Measurements from ENCODE around the gene TSC22D4. TPM values are rescaled to one million over a fixed set of nuclear protein-coding genes. Genes with fewer than 3 reads are reported as not detected.

TSC22D4 gene
- total RNA-seq, 2 donors from 2014 or later: 94.9 to 113 TPM

DNA sequence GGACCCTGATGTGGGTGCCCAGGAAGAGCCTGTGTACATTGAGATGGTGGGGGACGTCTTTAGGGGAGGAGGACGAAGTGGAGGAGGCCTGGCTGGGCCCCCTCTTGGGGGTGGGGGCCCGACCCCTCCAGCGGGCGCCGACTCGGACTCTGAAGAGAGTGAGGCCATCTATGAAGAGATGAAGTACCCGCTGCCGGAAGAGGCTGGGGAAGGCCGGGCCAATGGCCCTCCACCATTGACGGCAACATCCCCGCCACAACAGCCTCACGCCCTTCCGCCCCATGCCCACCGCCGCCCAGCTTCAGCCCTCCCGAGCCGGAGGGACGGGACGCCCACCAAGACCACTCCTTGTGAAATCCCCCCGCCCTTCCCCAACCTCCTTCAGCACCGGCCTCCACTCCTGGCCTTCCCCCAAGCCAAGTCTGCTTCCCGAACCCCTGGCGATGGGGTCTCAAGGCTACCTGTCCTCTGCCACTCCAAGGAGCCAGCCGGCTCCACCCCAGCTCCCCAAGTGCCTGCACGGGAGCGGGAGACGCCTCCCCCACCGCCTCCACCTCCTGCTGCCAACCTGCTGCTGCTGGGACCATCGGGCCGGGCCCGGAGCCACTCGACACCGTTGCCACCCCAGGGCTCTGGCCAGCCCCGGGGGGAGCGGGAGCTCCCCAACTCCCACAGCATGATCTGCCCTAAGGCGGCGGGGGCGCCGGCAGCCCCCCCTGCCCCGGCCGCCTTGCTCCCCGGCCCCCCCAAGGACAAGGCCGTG, 9.5 kb upstream of the TSC22D4 start:
- no peaks in the 10 kb centered on the region for H3K36me3 Mint-ChIP-seq (ENCODE audit: insufficient read depth in 2 of 2)

DNA sequence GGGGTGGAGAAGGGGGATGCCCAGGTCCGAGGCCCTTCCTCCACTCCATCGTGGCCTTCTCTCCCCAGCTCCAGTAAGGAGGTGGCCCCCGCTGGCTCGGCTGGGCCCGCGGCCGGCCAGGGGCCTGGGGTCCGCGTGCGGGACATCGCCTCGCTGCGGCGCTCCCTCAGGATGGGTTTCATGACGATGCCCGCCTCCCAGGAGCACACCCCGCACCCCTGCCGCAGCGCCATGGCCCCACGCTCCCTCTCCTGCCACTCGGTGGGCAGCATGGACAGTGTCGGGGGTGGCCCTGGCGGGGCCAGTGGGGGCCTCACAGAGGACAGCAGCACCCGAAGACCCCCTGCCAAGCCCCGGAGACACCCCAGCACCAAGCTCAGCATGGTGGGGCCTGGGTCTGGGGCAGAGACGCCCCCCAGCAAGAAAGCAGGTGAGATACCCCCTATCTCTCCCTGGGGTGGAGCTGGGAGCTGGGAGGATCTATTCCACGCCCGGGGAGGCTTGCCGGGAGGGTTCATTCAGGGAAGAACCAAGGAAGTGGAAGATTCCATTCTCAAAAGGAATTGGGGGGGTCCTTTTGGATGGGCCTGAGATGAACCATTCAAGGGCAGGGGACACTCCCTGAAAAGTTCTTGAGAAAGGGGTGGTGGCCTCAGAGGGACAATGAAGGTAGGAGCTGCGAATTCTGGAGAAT, 7.9 kb upstream of the TSC22D4 start:
- no peak overlapping the region for H3K4me3 Mint-ChIP-seq
- H3K4me1 Mint-ChIP-seq (ENCODE audit: low read depth): peaks cover 7% of the 10 kb centered on the region
- ATAC-seq (replicated peaks in 1 of 2) (no peak), DNase-seq (no peak)
- H3K27me3 Mint-ChIP-seq (ENCODE audit: low read depth): no peaks in the 10 kb centered on the region
- no peaks in the 10 kb centered on the region for H3K36me3 Mint-ChIP-seq (ENCODE audit: insufficient read depth in 2 of 2)
- no peaks in the 10 kb centered on the region for H3K9me3 Mint-ChIP-seq
- no peak overlapping the region for H3K27ac Mint-ChIP-seq

More for the DNA sequence above, 9.5 kb upstream of the TSC22D4 start:
- Mint-ChIP-seq H3K4me3 (no peak overlapping the region), H3K4me1 (ENCODE audit: low read depth) (peaks cover 5% of the 10 kb centered on the region), H3K27me3 (ENCODE audit: low read depth) (no peaks in the 10 kb centered on the region), H3K27ac (no peak overlapping the region), H3K9me3 (no peaks in the 10 kb centered on the region)
- no peak for ATAC-seq (replicated peaks in 1 of 2)
- DNase-seq: no peak

DNA sequence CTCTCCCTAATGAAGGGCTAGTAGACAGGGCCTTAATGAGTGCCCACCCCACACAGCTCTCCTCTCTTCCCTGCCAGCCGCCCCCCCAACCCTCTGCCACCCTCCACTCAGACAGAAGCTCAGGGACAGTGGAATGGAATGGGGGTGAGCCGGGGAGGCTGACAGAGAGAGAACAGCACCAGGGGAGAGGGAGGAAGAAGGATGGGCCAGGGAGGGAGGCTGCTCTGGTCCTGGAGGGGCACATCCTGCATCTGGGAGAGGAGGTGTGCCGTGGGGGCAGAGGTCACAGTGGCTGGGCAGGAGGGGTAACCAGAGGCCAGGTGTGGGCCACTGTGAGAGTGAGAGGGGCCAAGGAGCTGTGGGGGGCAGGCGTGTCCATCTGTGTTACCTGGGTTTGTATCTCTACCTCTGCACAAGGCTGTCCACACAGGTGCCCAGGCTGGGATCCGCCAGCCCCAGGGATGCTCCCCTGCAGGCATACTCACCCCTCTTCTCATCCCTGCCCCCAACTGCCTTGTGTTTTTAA, 7.2 kb upstream of the TSC22D4 start:
- H3K27ac Mint-ChIP-seq: no peak overlapping the region
- ATAC-seq (replicated peaks in 1 of 2): no peak
- no peaks in the 10 kb centered on the region for H3K9me3 Mint-ChIP-seq
- DNase-seq: no peak
- H3K27me3 Mint-ChIP-seq (ENCODE audit: low read depth): no peaks in the 10 kb centered on the region
- H3K36me3 Mint-ChIP-seq (ENCODE audit: insufficient read depth in 2 of 2): no peaks in the 10 kb centered on the region
- H3K4me3 Mint-ChIP-seq: no peak overlapping the region
- H3K4me1 Mint-ChIP-seq (ENCODE audit: low read depth): peaks cover 7% of the 10 kb centered on the region

DNA sequence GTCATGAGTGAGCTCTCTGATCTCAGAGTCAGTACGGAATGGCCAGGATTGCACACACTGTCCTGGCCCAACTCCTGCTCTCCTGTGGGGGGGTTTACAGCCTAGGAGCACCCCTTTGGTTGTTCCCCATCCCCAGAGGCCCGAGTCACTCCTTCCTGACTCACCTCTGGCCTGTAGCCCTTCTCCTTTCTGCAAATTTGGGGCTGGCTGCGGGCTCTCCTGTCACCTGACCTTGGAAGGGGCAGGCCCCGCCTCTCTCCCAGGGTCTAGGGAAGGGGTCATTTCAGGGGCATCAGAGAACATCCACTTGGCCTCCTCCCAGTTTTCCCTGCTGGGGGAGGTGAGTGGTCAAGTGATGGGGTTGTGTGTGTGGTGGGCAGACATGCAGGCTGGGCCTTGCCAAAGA, 6.5 kb upstream of the TSC22D4 start:
- Mint-ChIP-seq H3K36me3 (ENCODE audit: insufficient read depth in 2 of 2) (no peaks in the 10 kb centered on the region), H3K9me3 (no peaks in the 10 kb centered on the region), H3K27ac (no peak overlapping the region), H3K27me3 (ENCODE audit: low read depth) (no peaks in the 10 kb centered on the region), H3K4me1 (ENCODE audit: low read depth) (peaks cover 7% of the 10 kb centered on the region), H3K4me3 (no peak overlapping the region)
- no peak for DNase-seq
- ATAC-seq (replicated peaks in 1 of 2): no peak

DNA sequence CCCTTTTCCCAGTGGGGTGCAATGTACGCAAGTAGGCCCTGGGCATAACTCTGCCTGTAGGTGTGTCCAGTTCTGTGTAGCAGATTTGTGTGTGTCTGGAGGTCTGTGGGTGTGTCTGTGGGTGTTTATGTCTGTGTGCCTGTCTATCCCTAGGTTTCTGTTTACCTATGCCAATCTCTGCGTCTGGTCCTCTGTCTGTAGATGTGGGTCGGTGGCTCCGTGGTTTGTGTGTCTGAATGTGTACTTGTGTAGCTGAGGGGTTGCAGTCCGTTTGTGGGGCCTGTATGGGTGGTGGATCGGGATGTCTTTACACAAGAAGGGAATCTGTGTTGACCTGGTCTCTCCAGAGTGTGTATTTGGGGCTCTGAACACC, 5.6 kb upstream of the TSC22D4 start:
- Mint-ChIP-seq H3K27me3 (ENCODE audit: low read depth) (no peaks in the 10 kb centered on the region), H3K9me3 (no peaks in the 10 kb centered on the region), H3K36me3 (ENCODE audit: insufficient read depth in 2 of 2) (no peaks in the 10 kb centered on the region), H3K4me1 (ENCODE audit: low read depth) (peaks cover 9% of the 10 kb centered on the region), H3K27ac (no peak overlapping the region), H3K4me3 (peak overlapping the region in 1 of 2 donors; percentile 7)
- ATAC-seq (replicated peaks in 1 of 2) (no peak), DNase-seq (no peak)

DNA sequence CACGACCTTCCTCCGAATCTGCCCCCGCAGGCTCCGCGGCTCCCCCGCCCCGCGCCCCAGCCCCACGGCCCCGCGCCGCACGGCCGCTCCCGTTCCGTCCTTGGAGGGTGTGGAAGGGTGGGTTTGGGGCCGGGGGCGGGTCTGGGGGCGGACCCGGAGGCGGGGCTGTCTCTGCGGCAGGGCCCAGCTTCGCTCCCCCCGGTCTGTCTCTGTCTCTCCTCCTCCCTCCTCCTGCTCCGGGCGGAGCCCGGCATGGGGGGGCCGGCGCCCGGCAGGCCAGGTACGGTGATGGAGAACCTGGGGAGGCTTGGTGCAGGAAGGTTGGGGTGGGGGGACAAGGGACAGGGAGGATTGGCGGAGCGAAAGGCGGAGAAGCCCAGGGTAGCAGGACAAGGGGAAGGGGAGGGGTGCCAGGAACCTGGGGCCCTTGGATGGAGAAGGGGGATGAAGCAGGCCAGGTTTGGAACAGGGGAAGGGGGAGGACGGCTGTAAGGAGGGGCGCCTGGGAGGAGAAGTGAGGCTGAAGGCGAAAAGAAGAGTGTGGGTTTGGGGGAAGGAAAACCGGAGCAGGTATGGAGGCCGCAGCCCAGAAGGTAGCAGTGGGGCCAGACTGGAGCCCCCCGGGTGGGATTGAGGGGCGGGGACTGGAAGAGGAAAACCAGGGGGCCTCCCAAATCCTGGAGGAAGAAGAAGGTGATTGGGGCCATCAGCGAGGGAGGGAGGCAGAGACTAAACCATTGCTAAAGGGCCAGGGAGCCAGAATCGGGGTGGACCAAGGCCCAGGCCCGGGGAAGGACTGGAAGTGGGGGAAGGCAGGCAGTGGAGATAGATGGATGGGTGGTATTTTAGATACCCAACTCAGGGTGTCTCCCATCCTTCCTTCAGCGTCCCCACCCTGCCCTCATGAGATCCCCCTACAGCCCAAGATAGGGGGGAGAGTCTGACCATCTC, 5.0 kb upstream of the TSC22D4 start, which contains the start of gene NYAP1:
TSS of gene NYAP1 (plus strand) at position 206 of the 951 bp plus-strand sequence. CDS start 1,385 bp downstream, outside the sequence.
- Mint-ChIP-seq H3K4me1 (ENCODE audit: low read depth) (peaks cover 13% of the 10 kb centered on the region), H3K27ac (peak within 1 kb of the TSS; percentile 68), H3K4me3 (peak within 1 kb of the TSS; percentile 96 to 97), H3K9me3 (no peaks in the 10 kb centered on the region), H3K27me3 (ENCODE audit: low read depth) (no peaks in the 10 kb centered on the region), H3K36me3 (ENCODE audit: insufficient read depth in 2 of 2) (peaks cover 0 to 2% of the 10 kb centered on the region in 2 donors)
- ATAC-seq (replicated peaks in 1 of 2): peak; percentile 26 to 27
- DNase-seq: peak in 1 of 2 donors; percentile 42

GRCh38 chr7:100483090-100483721, 4.2 kb upstream of the TSC22D4 start:
- H3K27me3 Mint-ChIP-seq (ENCODE audit: low read depth): no peaks in the 10 kb centered on the region
- peak overlapping the region; percentile 96 to 97 for H3K4me3 Mint-ChIP-seq
- H3K4me1 Mint-ChIP-seq (ENCODE audit: low read depth): peaks cover 13% of the 10 kb centered on the region
- no peaks in the 10 kb centered on the region for H3K9me3 Mint-ChIP-seq
- peak overlapping the region; percentile 68 for H3K27ac Mint-ChIP-seq
- peak; percentile 89 to 93 for DNase-seq
- peak; percentile 70 to 72 for ATAC-seq (replicated peaks in 1 of 2)
- H3K36me3 Mint-ChIP-seq (ENCODE audit: insufficient read depth in 2 of 2): peaks cover 0 to 5% of the 10 kb centered on the region in 2 donors

DNA sequence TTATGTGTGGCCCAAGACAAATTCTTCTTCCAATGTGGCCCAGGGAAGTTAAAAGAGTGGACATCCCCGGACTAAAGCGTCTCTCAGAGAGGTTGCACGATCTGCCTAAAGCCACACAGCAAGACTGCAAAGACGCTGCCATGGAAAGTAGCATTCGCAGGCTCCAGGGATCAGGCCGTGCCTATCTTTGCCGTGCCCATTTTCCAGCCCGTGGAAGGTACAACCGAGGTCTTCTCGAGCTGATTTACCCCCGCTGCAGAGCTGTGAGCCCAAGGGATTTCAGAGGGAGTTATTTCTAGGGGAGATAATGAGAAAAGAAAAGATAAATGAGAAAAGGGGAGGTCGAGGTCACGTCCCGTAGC, 3.7 kb upstream of the TSC22D4 start:
- H3K27ac Mint-ChIP-seq: peak overlapping the region; percentile 68
- H3K9me3 Mint-ChIP-seq: no peaks in the 10 kb centered on the region
- H3K4me1 Mint-ChIP-seq (ENCODE audit: low read depth): peaks cover 13% of the 10 kb centered on the region
- DNase-seq (no peak), ATAC-seq (replicated peaks in 1 of 2) (no peak)
- H3K4me3 Mint-ChIP-seq: peak overlapping the region; percentile 96 to 97
- no peaks in the 10 kb centered on the region for H3K27me3 Mint-ChIP-seq (ENCODE audit: low read depth)
- H3K36me3 Mint-ChIP-seq (ENCODE audit: insufficient read depth in 2 of 2): peaks cover 0 to 6% of the 10 kb centered on the region in 2 donors

- ATAC-seq (replicated peaks in 1 of 2): no peak
- Mint-ChIP-seq H3K27me3 (ENCODE audit: low read depth) (no peaks in the 10 kb centered on the region), H3K36me3 (ENCODE audit: insufficient read depth in 2 of 2) (peaks cover 2 to 10% of the 10 kb centered on the region in 2 donors), H3K27ac (no peak overlapping the region), H3K4me1 (ENCODE audit: low read depth) (peaks cover 20% of the 10 kb centered on the region), H3K4me3 (no peak overlapping the region), H3K9me3 (no peaks in the 10 kb centered on the region)
- no peak for DNase-seq
These were observed 2.5 kb upstream of the TSC22D4 start for GRCh38 chr7:100481466-100481865.

DNA sequence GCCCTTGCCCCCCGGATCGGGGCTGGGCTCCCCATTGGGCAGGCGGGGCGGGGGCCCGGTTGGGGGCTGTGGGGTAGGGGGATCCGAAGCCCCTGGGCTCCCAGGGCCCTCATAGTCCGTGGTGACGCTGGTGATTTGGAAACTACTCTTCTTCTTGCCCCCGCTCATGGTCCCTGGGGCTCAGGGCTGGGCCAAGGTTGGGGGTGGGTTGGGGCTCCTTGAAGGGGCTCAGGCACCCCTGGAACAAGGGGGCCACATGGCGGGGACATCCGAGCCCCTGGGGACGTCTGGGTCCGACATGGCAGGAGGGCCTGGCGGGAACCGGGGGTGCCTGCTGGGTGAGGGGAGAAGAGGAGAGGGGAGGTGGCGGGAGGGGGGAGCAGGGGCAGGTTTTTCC, 1.1 kb downstream of the TSC22D4 start:
- Mint-ChIP-seq H3K27me3 (ENCODE audit: low read depth) (no peaks in the 10 kb centered on the region), H3K36me3 (ENCODE audit: insufficient read depth in 2 of 2) (peaks cover 9 to 11% of the 10 kb centered on the region in 2 donors), H3K4me3 (peak overlapping the region; percentile 86), H3K4me1 (ENCODE audit: low read depth) (peaks cover 54% of the 10 kb centered on the region), H3K27ac (peak overlapping the region; percentile 54), H3K9me3 (no peaks in the 10 kb centered on the region)
- DNase-seq (peak in 1 of 2 donors; percentile 28), ATAC-seq (replicated peaks in 1 of 2) (no peak)

DNA sequence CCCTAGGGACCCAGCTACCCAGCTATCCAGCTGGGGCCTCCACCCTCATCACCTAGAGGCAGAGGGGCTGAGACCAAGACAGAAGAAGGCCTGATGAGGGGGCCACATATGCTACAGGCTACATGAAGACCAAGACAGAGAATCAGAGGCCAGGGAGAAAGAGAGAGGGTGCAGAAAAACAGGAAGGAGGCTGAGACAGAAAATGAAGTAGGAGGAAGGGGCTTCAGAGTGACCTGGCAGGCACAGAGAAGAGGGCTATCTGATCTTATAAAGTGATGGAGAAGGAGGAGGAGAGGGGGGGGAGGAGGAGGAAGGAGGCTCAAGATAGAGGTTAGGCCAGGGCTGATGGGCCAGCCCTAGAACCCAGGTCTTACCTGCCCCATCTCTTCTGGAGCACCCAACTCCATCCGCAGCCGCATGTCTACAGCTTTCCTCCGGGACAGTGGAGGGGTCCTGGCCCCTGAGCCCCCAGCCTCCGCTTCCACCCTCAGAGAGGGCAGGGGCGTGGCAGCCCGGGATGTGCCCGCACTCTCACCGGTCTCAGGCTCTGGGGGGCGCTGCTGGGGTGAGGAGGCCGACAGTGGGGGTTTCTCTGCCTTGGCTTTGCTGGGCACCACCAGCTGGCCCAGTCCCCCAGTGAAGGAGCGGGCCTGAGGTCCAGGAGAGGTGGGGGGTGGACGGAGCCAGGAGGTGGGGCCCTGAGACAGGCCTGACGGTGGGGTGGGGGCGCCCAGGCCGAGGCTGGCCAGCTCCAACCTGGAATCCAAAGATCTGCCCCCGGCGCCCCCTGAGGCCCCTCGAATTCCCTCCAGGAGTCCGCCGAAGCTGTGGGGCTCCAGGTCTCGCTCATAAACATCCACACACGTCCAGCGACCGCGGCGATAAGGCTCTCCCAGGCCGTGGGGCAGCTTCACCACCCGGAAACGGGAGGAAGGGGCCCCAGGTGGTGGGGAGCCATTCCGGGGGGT, 1.8 kb downstream of the TSC22D4 start:
- Mint-ChIP-seq H3K4me1 (ENCODE audit: low read depth) (peaks cover 49% of the 10 kb centered on the region), H3K27ac (peak overlapping the region; percentile 83), H3K27me3 (ENCODE audit: low read depth) (no peaks in the 10 kb centered on the region), H3K9me3 (no peaks in the 10 kb centered on the region), H3K4me3 (peak overlapping the region; percentile 86), H3K36me3 (ENCODE audit: insufficient read depth in 2 of 2) (peaks cover 9 to 11% of the 10 kb centered on the region in 2 donors)
- peak; percentile 71 to 73 for DNase-seq
- peak in 1 of 2 donors; percentile 24 for ATAC-seq (replicated peaks in 1 of 2)
